Measurements from ENCODE around the gene LIM2.

The LIM2 gene

DNA sequence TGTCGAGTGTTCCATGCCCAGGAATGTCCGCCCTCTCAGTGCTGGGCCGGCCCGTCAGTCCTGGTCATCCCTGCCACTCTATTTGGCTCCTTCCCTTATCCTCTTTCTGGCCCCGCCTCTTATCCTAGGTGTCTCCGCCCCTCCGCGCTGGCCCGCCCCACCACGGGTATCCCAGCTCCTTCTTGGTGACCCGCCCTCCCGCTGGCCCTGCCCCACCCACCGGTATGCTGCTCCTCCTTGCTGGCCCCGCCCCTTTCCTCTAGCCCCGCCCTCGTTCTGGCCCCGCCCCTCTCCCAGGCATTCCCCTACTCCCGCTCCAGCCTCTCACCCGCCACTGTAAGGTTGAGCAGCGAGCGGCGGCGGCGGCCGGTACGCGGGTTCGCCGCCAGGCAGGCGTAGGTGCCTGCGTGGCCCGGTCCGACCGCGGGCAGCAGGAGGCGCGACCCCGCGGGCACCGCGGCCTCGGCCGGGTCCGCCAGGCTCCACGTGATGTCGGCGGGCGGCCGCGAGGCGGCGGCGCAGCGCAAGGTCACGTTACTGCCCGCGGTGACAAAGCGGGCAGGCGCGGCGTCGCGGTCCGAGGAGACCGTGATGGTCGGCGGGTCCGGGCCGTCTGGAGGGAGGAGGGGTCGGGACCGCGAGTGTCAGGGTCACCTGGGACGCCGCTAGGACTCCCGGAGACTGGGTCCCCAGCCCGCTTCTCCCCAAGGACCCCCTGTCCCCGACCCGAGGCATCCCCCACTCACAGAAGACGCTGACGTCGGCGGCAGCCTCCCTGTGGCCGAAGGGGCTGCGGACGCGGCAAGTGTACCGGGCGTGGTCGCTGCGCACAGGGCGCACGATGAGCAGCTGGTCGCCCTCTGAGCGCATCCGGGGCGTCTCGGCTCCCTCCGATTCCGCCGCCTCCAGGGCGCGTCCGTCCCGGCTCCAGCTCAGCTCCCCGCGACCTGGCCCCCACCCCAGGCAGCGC is 47.8 kb downstream of the LIM2 start:
- peak; percentile 82 to 87 for DNase-seq (ENCODE audit: low read depth in 2 of 2)

DNA sequence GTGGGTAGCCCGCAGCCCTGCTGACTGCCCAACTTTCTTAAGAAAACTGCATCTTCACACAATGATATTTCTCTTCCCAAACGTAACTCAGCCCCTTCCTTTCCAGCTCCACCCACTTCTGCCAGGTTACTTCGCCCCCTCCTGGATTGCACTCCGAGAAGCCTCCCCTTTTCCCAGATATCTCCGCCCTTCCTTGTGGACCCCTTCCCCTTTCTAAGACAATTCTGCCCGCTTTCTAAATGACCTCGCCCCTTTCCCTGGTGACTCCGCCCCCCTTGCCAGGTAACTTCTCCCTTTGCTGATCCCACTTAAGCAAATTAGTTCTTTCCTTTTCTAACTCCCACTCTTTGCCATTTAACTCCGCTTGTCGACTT is 48.5 kb downstream of the LIM2 start:
- DNase-seq (ENCODE audit: low read depth in 2 of 2) = no peak

DNA sequence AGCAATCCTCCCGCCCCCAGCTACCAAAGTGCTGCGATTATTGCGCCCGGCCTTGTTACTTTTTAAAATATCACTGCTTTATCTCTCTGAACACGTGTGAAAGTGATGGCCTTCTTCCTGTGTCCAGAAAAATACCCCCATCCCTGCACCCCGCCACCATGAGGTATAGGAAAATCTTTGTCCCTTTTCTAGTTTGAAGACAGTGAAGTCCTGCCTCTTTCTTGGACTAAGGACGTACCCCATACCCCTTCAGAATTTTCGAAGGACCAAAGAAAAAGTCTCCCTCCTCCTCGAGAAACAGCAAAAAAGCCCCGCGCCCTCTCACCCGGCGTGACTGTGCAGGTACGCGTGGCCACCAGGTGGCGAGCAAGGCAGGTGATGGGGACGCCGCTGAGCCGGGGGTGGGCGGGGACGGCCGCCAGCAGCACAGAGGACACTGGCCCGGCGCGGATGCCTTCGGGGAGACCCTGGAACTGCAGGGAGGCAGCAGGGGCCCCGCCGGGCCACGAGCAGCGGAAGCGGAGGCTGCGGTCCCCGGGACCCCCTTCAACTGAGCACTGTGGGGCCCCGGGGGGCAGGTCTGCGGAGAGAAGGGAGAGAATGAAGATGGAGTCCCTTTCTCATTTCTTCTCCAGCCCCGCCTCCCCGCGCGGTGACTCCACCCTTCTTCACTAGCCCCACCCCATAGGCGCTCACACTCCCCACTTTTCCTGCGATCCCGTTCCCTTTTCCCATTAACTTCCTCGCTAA is 49.0 kb downstream of the LIM2 start:
- DNase-seq (ENCODE audit: low read depth in 2 of 2) = peak; percentile 69 to 73

DNA sequence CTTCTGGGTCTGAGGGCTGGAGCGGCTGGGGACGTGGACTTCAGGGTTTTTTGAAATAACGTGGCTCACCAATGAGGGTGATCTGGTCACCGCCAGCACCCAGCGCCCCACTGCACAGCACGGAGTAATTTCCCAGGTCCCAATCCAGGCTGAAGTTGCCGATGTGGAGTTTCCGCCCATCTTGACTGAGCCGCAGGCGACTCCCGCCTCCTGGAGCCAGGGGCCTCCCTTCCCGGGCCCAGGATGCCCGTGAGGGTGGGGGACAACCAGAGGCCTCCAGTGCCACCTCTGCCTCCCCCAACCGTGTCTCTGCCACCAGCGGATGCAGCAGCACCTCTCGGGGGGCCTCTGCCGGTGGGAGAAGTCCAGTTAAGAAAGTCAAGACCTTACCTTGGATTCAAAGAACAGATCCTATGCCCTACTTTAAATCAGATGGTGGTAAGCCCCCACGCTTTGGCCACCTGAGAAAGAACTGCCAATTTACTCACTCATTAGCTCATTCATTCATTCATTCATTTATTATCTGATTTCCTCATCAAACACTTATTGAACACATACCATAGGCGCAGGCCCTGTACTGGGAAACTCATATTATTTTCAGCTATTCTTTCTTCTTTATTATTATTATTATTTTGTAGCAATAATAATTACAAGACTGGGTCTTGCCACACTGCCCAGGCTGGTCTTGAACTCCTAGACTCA is 49.8 kb downstream of the LIM2 start:
- DNase-seq (ENCODE audit: low read depth in 2 of 2) = no peak

DNA sequence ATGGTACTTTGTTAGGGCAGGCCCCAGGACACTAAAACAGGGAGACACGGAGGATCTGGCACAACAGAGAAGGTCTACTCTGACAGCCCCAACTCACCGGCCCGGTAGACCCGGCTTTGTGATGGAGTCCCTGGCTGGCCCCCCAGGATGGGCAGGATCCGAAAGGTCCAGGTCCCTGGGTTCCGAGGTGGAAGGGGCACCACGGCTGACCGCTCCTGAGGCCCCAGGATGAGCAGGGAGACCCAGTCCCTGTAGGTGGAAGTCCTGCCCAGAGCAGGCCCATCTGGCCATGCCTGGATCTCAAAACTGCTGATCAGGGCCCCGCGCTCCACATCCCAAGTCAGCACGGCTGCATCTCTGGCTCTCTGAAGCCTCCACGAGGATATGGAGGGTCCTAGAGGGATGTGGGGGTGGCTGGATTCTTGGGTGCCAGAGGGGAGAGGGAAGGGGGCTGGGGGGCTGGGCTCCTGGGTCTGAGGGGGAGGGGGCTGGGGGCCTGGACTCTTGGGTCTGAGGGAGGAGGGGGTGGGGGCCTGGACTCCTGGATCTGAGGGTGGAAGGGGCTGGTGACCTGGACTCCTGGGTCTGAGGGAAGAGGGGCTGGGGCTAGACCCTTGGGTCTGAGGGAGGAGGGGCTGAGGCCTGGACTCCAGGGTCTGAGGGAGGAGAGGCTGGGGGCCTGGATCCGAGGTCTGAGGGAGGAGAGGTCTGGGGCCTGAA is 50.5 kb downstream of the LIM2 start:
- no peak for DNase-seq (ENCODE audit: low read depth in 2 of 2)

DNA sequence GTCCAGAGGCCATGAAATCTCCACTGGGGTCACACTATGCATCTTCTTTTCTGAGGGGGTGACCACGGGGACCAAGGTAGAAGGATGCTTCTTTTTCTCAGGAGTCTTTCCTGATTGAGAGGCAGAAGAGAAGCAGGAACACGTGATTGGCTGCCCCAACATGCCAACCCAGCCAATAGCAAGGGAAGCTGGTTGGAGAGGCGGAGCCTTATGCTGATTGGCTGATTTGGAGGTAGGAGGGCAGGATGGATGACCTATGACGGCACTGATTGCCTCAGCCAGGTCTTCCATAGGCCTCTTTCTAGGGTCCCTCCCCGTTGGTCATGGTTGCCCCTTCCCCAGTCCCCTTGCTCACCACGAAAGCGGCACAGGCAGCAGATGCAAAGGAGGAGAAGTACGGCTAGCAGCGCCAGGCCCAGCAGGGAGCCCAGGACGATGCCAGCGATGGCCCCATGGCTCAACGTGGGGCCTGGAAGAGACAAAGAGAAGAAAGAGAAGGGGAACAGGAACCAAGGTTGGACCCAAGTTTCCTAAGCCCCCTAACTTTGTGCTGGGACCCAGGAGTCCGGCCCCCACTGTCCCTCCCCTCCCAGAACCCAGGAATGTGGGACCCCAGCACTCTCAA is 53.8 kb downstream of the LIM2 start:
- DNase-seq (ENCODE audit: low read depth in 2 of 2) = no peak

DNA sequence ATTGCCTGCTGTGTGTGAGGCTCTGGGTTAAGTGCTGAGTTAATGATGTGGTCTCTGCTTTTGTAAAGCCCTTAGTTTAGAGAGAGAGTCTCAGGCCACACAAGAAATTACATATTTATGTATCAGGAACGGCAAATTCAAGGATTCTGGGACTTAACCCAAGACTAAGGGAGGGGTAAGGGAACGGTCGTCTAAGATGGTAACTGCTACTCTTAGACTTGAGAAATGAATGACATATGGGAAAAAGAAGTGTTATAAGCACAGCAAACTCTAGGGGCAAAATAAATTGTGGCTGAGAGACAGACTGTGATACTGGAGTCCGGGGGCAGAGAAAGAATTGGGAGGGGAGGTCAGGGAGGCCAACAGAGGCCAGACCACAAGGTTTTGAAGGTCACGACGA is 56.1 kb downstream of the LIM2 start:
- DNase-seq (ENCODE audit: low read depth in 2 of 2) = no peak

DNA sequence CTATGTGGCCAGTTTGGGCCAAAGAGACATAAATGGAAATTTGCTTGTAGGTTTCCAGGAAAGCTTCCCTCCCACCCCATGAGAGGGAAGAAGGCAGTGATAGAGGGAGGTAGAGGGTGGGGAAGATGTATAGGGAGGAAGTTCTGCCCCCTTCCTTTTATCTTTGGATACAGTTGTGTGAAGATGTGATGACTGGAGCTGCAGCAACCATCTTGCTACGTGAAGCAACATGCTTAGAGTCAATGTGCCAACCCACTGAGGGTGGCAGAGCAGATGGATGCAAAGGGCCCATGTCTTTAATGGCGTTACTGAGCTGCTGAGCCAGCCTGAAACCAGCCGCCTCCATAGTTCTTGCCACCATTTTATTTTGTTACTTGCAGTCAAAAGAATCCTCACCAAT is 56.6 kb downstream of the LIM2 start:
- DNase-seq (ENCODE audit: low read depth in 2 of 2) = no peak

DNA sequence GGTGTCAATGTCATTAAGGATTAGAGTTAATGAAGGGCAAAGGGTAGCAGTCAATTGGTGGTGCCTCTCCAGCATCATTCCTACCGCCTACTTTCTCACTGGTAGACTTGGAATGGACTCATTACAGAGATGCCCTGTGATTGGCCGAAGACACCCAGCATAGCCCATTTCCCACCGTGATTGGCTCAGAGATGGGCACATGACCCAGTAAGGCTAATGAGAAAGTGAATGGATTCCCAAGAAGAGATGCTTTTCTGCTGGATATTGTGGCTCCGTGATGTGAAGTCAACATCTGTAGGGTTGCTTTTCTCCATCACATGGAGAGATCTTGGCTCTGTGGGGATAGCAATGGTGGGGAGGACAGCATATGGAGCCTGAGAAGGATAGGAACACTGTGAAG is 57.4 kb downstream of the LIM2 start:
- DNase-seq (ENCODE audit: low read depth in 2 of 2) = no peak
